IMR-90 (cell line): ENCODE measurements around the gene EEF1E1. TPM values are rescaled to one million over a fixed set of nuclear protein-coding genes. Genes with fewer than 3 reads are reported as not detected.

Experiments used
- ATAC-seq: fragments of 200-7000 bp; cut with Tn5 transposase; 2 replicates; pipeline ENCODE4 v1.9.1; 2020; ENCODE audit warnings: low read depth, mild to moderate bottlenecking, moderate library complexity
- BruUV-seq: library from RNA; stranded (reverse); fragments of 400-500 nt; replicated peaks from 2 replicates; lab custom pipeline; 2021; lab: Mats Ljungman, UMichigan
- CTCF ChIA-PET: fragments of 300-600 bp; formaldehyde crosslinking; extraction: SDS; loops from one replicate; lab custom pipeline; 2021; ENCODE audit warnings: antibody characterized with exemption; lab: Yijun Ruan, JAX
- POLR2A ChIA-PET: fragments of 300-600 bp; sonication (Branson Sonifier 250); formaldehyde crosslinking; loops from one replicate; lab custom pipeline; 2022; ENCODE audit warnings: antibody characterized with exemption; ENCODE audit not compliant: unreplicated experiment; lab: Charles Lee
- DNase-seq: peaks from one replicate; pipeline ENCODE4 v3.0.0; 2013
- H2AFZ ChIP-seq: replicated peaks from 2 replicates; pipeline ENCODE3; 2013; ENCODE audit warnings: low read length, mild to moderate bottlenecking; ENCODE audit not compliant: poor library complexity
- H2AK5ac ChIP-seq: 2 replicates; pipeline ENCODE4 v1.6.1; 2013; ENCODE audit warnings: low read depth, low read length, inconsistent platforms
- H2AK9ac ChIP-seq: replicated peaks from 2 replicates; pipeline ENCODE3; 2013; ENCODE audit warnings: mild to moderate bottlenecking, low read depth, low read length, moderate library complexity; ENCODE audit not compliant: poor library complexity
- H2BK120ac ChIP-seq: 2 replicates; pipeline ENCODE4 v1.6.1; 2013; ENCODE audit warnings: low read depth, low read length, inconsistent platforms
- H2BK15ac ChIP-seq: 3 replicates; pipeline ENCODE4 v1.6.1; 2013; ENCODE audit warnings: low read depth, low read length, inconsistent platforms
- H2BK20ac ChIP-seq: 2 replicates; pipeline ENCODE4 v1.6.1; 2013; ENCODE audit warnings: low read depth, mild to moderate bottlenecking, inconsistent platforms, low read length, moderate library complexity
- H2BK5ac ChIP-seq: 2 replicates; pipeline ENCODE4 v1.6.1; 2013; ENCODE audit warnings: mild to moderate bottlenecking, low read depth, low read length, inconsistent platforms; ENCODE audit not compliant: poor library complexity, severe bottlenecking
- H3K14ac ChIP-seq: replicated peaks from 2 replicates; pipeline ENCODE4 v1.6.1; 2013; ENCODE audit warnings: low read depth, low read length, inconsistent platforms
- H3K18ac ChIP-seq: 2 replicates; pipeline ENCODE4 v1.6.1; 2013; ENCODE audit warnings: low read depth, low read length, control low read depth
- H3K23ac ChIP-seq: 2 replicates; pipeline ENCODE4 v1.6.1; 2013; ENCODE audit warnings: low read depth, low read length, inconsistent platforms
- H3K27ac ChIP-seq: 2 replicates; pipeline ENCODE4 v1.5.1; 2013; ENCODE audit warnings: mild to moderate bottlenecking, control low read depth, low read length; ENCODE audit not compliant: insufficient read depth
- H3K27me3 ChIP-seq: 2 replicates; pipeline ENCODE4 v1.6.1; 2013; ENCODE audit warnings: low read length; ENCODE audit not compliant: control insufficient read depth, insufficient read depth
- H3K36me3 ChIP-seq: 2 replicates; pipeline ENCODE4 v1.6.1; 2013; ENCODE audit warnings: low read length, mixed read lengths; ENCODE audit not compliant: control insufficient read depth, insufficient read depth
- H3K4ac ChIP-seq: 2 replicates; pipeline ENCODE4 v1.6.1; 2013; ENCODE audit warnings: low read depth, low read length, inconsistent platforms
- H3K4me1 ChIP-seq: 2 replicates; pipeline ENCODE4 v1.6.1; 2013; ENCODE audit warnings: low read length, mixed read lengths; ENCODE audit not compliant: control insufficient read depth, insufficient read depth
- H3K4me2 ChIP-seq: 2 replicates; pipeline ENCODE4 v1.6.1; 2013; ENCODE audit warnings: low read depth, mild to moderate bottlenecking, control low read depth, low read length, moderate library complexity
- H3K4me3 ChIP-seq: 2 replicates; pipeline ENCODE4 v1.5.1; 2013; ENCODE audit warnings: low read depth, mild to moderate bottlenecking, control low read depth, low read length, moderate library complexity; ENCODE audit not compliant: insufficient read depth
- H3K56ac ChIP-seq: 2 replicates; pipeline ENCODE4 v1.6.1; 2013; ENCODE audit warnings: low read length, inconsistent platforms; ENCODE audit not compliant: insufficient read depth; ENCODE audit errors: extremely low read depth
- H3K79me1 ChIP-seq, 2 experiments: 2 replicates each; pipeline ENCODE4 v1.6.1; 2013; ENCODE audit warnings: low read length in 2 of 2, inconsistent platforms in 1 of 2, low read depth in 1 of 2
- H3K9ac ChIP-seq: 2 replicates; pipeline ENCODE4 v1.6.1; 2013; ENCODE audit warnings: low read depth, low read length, control low read depth
- H3K9me1 ChIP-seq: 2 replicates; pipeline ENCODE4 v1.6.1; 2013; ENCODE audit warnings: low read length, inconsistent platforms; ENCODE audit not compliant: insufficient read depth
- H3K9me3 ChIP-seq: 2 replicates; pipeline ENCODE4 v1.6.1; 2013; ENCODE audit warnings: low read length; ENCODE audit not compliant: control insufficient read depth, insufficient read depth
- H4K20me1 ChIP-seq: 2 replicates; pipeline ENCODE4 v1.6.1; 2013; ENCODE audit warnings: low read length, inconsistent platforms; ENCODE audit not compliant: insufficient read depth
- H4K5ac ChIP-seq: 2 replicates; pipeline ENCODE4 v1.6.1; 2013; ENCODE audit warnings: mild to moderate bottlenecking, low read depth, low read length, control low read depth
- H4K8ac ChIP-seq, 2 experiments: 2 replicates each; pipeline ENCODE4 v1.6.1; 2013; ENCODE audit warnings: low read depth in 2 of 2, low read length in 2 of 2, control low read depth in 1 of 2, inconsistent platforms in 1 of 2
- H4K91ac ChIP-seq: 2 replicates; pipeline ENCODE4 v1.6.1; 2013; ENCODE audit warnings: low read depth, low read length, inconsistent platforms; ENCODE audit not compliant: insufficient read depth
- FOS ChIP-seq: fragments of 150-350 bp; IDR thresholded peaks from 2 replicates; pipeline ENCODE4 v1.6.1; 2016; ENCODE audit warnings: low read depth, low read length
- MAFK ChIP-seq: IDR thresholded peaks from 2 replicates; pipeline ENCODE4 v1.6.1; 2012; ENCODE audit warnings: low read depth, low read length, improper control_type of control experiment
- MAZ ChIP-seq: IDR thresholded peaks from 2 replicates; pipeline ENCODE4 v1.6.1; 2012; ENCODE audit warnings: low read depth, mild to moderate bottlenecking, low read length, improper control_type of control experiment, moderate library complexity, borderline replicate concordance
- MXI1 ChIP-seq: IDR thresholded peaks from 2 replicates; pipeline ENCODE4 v1.6.1; 2012; ENCODE audit warnings: low read depth, mild to moderate bottlenecking, low read length, moderate library complexity, borderline replicate concordance
- NFE2L2 ChIP-seq: fragments of 150-350 bp; IDR thresholded peaks from 2 replicates; pipeline ENCODE4 v1.6.1; 2016; ENCODE audit warnings: low read depth, mild to moderate bottlenecking, low read length
- POLR2A ChIP-seq: IDR thresholded peaks from 2 replicates; pipeline ENCODE4 v1.6.1; 2012; ENCODE audit warnings: mild to moderate bottlenecking, low read depth, low read length
- RAD21 ChIP-seq: IDR thresholded peaks from 2 replicates; pipeline ENCODE4 v1.6.1; 2012; ENCODE audit warnings: low read length, improper control_type of control experiment
- RCOR1 ChIP-seq: IDR thresholded peaks from 2 replicates; pipeline ENCODE4 v1.6.1; 2012; ENCODE audit warnings: mild to moderate bottlenecking, low read length, improper control_type of control experiment; ENCODE audit not compliant: insufficient replicate concordance
- RFX5 ChIP-seq: IDR thresholded peaks from 2 replicates; pipeline ENCODE4 v1.8.0; 2012; ENCODE audit warnings: low read depth, mild to moderate bottlenecking, low read length, moderate library complexity
- SMC3 ChIP-seq: fragments of 150-350 bp; IDR thresholded peaks from 2 replicates; pipeline ENCODE4 v1.6.1; 2016; ENCODE audit warnings: low read depth, mild to moderate bottlenecking, antibody characterized with exemption, low read length, moderate library complexity
- WGBS, 2 experiments: methylation state at CpG; one replicate each; pipeline versions ENCODE4 v1.1.5 to v1.1.7; 2013; ENCODE audit warnings: missing lambda C conversion rate in 2 of 2; ENCODE audit not compliant: insufficient read length in 1 of 2; ENCODE audit errors: extremely low coverage in 2 of 2; 5-methylcytosine and 5-hydroxymethylcytosine counted together
- dilution Hi-C: fragments of 300-500 bp; cut with HindIII; formaldehyde crosslinking; loops from one replicate; pipeline ENCODE4 v1.14.3; 2018; ENCODE audit warnings: low sequenced_read_pairs; ENCODE audit not compliant: unreplicated experiment
- in situ Hi-C: fragments of 300-500 bp; cut with MboI; formaldehyde crosslinking; loops from 3 replicates; pipeline ENCODE4 v1.14.3; 2019; ENCODE audit warnings: low sequenced_read_pairs, inconsistent platforms, mixed read lengths
- intact Hi-C: fragments of 100-400 bp; cut with micrococcal nuclease; formaldehyde crosslinking; loops from 2 replicates; pipeline ENCODE4 v1.10.0; 2022
- polyA plus RNA-seq, 3 experiments: library from polyadenylated mRNA; depleted of rRNA; stranded (reverse); fragments of >200 nt; gene quantifications; 2 replicates each; pipeline ENCODE4 v1.2.3, GENCODE V29; 2012; ENCODE audit warnings: low replicate concordance in 1 of 3
- total RNA-seq: library from RNA; depleted of rRNA; stranded (reverse); fragments of >200 nt; gene quantifications from 2 replicates; pipeline ENCODE4 v1.2.3, GENCODE V29; 2012
- TF ChIP-seq, protein P1 (sequence below): conservative IDR thresholded peaks from 2 replicates; pipeline ENCODE4 v1.5.1; 2012; ENCODE audit warnings: mild to moderate bottlenecking, low read depth, low read length, improper control_type of control experiment
- TF ChIP-seq, protein P2 (sequence below): fragments of 150-350 bp; IDR thresholded peaks from 2 replicates; pipeline ENCODE4 v1.6.1; 2017; ENCODE audit warnings: mild to moderate bottlenecking, antibody characterized with exemption, low read length, low read depth
- TF ChIP-seq, protein P3 (sequence below): fragments of 150-350 bp; IDR thresholded peaks from 2 replicates; pipeline ENCODE4 v1.6.1; 2016; ENCODE audit warnings: low read depth, mild to moderate bottlenecking, low read length, moderate library complexity, borderline replicate concordance

The EEF1E1 gene
- total and polyA plus RNA-seq, 2 of the 4 experiments (the other 2 are of a cell fraction), result 65.8 to 68.6 TPM

DNA sequence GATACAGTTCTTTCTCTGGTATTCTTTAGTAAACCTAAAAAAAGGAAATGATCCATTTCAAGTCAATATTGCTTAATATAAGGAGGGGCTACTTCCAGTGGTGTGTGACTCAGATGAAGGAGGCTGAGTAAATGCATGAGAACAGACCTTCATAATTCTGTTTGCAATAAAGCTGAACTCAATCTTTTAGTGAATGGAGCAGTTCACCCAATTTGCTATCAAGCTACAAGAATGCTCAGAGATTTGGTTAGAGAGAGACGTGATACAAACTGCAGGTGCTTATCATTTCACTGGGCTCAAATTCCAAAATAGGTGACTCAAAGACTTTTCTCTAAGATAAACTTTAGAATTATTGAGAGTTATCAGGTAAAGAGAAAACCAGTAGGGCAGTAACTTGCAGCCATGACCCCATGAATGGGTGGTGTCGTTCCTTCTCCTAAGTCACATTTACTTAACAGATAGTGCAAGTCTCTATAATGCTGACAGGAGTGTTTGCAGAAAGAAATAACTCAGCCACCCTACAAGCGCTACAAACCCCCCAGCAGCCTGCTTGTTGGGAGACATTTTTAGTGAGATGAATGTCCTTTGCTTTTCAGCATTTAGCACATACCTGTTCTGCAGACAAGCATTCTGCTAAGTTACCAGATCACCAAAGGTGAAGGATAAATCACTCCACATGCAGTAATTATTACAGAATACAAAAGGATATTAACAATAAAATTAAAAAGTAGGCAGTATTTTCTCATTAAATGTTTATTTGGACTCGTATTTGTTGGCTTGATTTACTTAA, 21.8 kb downstream of the EEF1E1 start:
- Histone ChIP-seq H2AK9ac (no peak overlapping the region), H3K79me1 (peaks cover 11 to 39% of the 10 kb centered on the region in 2 experiments; a peak in 3 of 4 replicates), H2AK5ac (no peak overlapping the region), H2BK120ac (peak overlapping the region; percentile 27; the same call in 1 of the 2 replicates), H3K14ac (peak overlapping the region; percentile 39; the same call in 1 of the 2 replicates), H3K18ac (peak overlapping the region; percentile 34; the same call in 1 of the 2 replicates), H3K56ac (no peak overlapping the region), H3K4me3 (no peak overlapping the region), H3K9me3 (no peaks in the 10 kb centered on the region), H2AFZ (no peak overlapping the region), H3K9ac (no peak overlapping the region), H3K9me1 (peaks cover 11% of the 10 kb centered on the region; the same call in 1 of the 2 replicates), H3K4me1 (peaks cover 19% of the 10 kb centered on the region), H3K4ac (peak overlapping the region; percentile 25; the same call in 1 of the 2 replicates), H4K5ac (0 out of 2 replicates have a peak overlapping the region, but pooled peaks have one; percentile 4), H3K23ac (0 out of 2 replicates have a peak overlapping the region, but pooled peaks have one; percentile 13), H2BK5ac (peak overlapping the region; percentile 52), H4K20me1 (no peaks in the 10 kb centered on the region; the same call in 1 of the 2 replicates), H3K27me3 (no peaks in the 10 kb centered on the region), H4K91ac (no peak overlapping the region), H3K4me2 (peak overlapping the region; percentile 23; the same call in 1 of the 2 replicates), H2BK20ac (peak overlapping the region; percentile 52; the same call in 1 of the 2 replicates), H3K36me3 (no peaks in the 10 kb centered on the region), H2BK15ac (0 out of 3 replicates have a peak overlapping the region, but pooled peaks have one; percentile 23), H3K27ac (no peak overlapping the region), H4K8ac (no peak overlapping the region)
- no CpG with 5 or more reads among the region's 4 CpGs for WGBS, 2 experiments
- BruUV-seq, result no TSS peak
- ChIA-PET POLR2A (no interaction called here), CTCF (no interaction called here)
- dilution Hi-C loops, result no loop called here
- in situ Hi-C loops, result no loop called here
- peak; percentile 82 for DNase-seq
- ATAC-seq, result peak; percentile 43
- intact Hi-C loops, result no loop called here
- TF ChIP-seq MAZ (peak; percentile 43; the same call in 1 of the 2 replicates), MXI1 (no peak), POLR2A (no peak), NFE2L2 (no peak), SMC3 (no peak), RCOR1 (no peak), RFX5 (no peak), MAFK (no peak), RAD21 (no peak), FOS (no peak; the same call in 1 of the 2 replicates)
- TF ChIP-seq, protein P1, sequence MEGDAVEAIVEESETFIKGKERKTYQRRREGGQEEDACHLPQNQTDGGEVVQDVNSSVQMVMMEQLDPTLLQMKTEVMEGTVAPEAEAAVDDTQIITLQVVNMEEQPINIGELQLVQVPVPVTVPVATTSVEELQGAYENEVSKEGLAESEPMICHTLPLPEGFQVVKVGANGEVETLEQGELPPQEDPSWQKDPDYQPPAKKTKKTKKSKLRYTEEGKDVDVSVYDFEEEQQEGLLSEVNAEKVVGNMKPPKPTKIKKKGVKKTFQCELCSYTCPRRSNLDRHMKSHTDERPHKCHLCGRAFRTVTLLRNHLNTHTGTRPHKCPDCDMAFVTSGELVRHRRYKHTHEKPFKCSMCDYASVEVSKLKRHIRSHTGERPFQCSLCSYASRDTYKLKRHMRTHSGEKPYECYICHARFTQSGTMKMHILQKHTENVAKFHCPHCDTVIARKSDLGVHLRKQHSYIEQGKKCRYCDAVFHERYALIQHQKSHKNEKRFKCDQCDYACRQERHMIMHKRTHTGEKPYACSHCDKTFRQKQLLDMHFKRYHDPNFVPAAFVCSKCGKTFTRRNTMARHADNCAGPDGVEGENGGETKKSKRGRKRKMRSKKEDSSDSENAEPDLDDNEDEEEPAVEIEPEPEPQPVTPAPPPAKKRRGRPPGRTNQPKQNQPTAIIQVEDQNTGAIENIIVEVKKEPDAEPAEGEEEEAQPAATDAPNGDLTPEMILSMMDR, result no peak
- TF ChIP-seq, protein P2, sequence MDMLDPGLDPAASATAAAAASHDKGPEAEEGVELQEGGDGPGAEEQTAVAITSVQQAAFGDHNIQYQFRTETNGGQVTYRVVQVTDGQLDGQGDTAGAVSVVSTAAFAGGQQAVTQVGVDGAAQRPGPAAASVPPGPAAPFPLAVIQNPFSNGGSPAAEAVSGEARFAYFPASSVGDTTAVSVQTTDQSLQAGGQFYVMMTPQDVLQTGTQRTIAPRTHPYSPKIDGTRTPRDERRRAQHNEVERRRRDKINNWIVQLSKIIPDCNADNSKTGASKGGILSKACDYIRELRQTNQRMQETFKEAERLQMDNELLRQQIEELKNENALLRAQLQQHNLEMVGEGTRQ, result no peak
- TF ChIP-seq, protein P3, sequence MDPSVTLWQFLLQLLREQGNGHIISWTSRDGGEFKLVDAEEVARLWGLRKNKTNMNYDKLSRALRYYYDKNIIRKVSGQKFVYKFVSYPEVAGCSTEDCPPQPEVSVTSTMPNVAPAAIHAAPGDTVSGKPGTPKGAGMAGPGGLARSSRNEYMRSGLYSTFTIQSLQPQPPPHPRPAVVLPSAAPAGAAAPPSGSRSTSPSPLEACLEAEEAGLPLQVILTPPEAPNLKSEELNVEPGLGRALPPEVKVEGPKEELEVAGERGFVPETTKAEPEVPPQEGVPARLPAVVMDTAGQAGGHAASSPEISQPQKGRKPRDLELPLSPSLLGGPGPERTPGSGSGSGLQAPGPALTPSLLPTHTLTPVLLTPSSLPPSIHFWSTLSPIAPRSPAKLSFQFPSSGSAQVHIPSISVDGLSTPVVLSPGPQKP, result no peak
